Neural cell (in vitro differentiated cells): ENCODE measurements around the gene SLC22A31.

Experiments
- EP300 ChIP-seq: fragments of 450-650 bp; conservative IDR thresholded peaks from 2 replicates; pipeline ENCODE4 v1.6.1; 2014; ENCODE audit warnings: antibody characterized with exemption, mild to moderate bottlenecking, moderate library complexity; ENCODE audit not compliant: poor library complexity, severe bottlenecking
- EZH2 ChIP-seq: fragments of 200-600, 300-800 bp; shearing (Covaris generic), sonication (generic); IDR thresholded peaks from 2 replicates; pipeline ENCODE4 v1.6.1; 2014; ENCODE audit warnings: antibody characterized with exemption, low read length, borderline replicate concordance, mild to moderate bottlenecking; ENCODE audit not compliant: insufficient read depth, poor library complexity, severe bottlenecking
- MXI1 ChIP-seq: fragments of 450-650 bp; conservative IDR thresholded peaks from 2 replicates; pipeline ENCODE4 v1.6.1; 2014; ENCODE audit warnings: antibody characterized with exemption, mild to moderate bottlenecking; ENCODE audit not compliant: poor library complexity, severe bottlenecking
- POLR2AphosphoS5 ChIP-seq: IDR thresholded peaks from 2 replicates; pipeline ENCODE4 v1.6.1; 2012
- RAD21 ChIP-seq: fragments of 450-650 bp; conservative IDR thresholded peaks from 2 replicates; pipeline ENCODE4 v1.6.1; 2014; ENCODE audit warnings: antibody characterized with exemption, mild to moderate bottlenecking, moderate library complexity
- SMC3 ChIP-seq: fragments of 450-650 bp; conservative IDR thresholded peaks from 2 replicates; pipeline ENCODE4 v1.6.1; 2014; ENCODE audit warnings: antibody characterized with exemption, mild to moderate bottlenecking, moderate library complexity; ENCODE audit not compliant: poor library complexity
- TAF1 ChIP-seq: IDR thresholded peaks from 2 replicates; pipeline ENCODE4 v1.6.1; 2012; ENCODE audit warnings: low read depth
- TF ChIP-seq, protein P1 (sequence below): fragments of 450-650 bp; IDR thresholded peaks from 2 replicates; pipeline ENCODE4 v1.5.1; 2014; ENCODE audit warnings: antibody characterized with exemption, mild to moderate bottlenecking, moderate library complexity; ENCODE audit not compliant: poor library complexity, severe bottlenecking

DNA sequence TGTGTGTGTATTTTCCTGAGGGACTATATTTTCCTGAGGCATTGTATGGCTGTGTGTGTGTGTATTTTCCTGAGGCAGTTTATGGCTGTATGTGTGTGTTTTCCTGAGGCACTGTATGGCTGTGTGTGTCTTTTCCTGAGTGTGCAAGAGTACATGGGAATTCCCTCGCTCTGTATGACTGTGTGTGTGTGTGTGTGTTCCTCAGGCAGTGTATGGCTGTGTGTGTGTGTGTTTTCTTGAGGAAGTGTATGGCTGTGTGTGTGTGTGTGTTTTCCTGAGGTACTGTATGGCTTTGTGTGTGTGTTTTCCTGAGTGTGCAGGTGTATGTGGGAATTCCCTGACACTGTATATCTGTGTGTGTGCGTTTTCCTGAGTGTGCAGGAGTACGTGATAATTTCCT, 21.3 kb upstream of the SLC22A31 start:
- TF ChIP-seq, protein P1, sequence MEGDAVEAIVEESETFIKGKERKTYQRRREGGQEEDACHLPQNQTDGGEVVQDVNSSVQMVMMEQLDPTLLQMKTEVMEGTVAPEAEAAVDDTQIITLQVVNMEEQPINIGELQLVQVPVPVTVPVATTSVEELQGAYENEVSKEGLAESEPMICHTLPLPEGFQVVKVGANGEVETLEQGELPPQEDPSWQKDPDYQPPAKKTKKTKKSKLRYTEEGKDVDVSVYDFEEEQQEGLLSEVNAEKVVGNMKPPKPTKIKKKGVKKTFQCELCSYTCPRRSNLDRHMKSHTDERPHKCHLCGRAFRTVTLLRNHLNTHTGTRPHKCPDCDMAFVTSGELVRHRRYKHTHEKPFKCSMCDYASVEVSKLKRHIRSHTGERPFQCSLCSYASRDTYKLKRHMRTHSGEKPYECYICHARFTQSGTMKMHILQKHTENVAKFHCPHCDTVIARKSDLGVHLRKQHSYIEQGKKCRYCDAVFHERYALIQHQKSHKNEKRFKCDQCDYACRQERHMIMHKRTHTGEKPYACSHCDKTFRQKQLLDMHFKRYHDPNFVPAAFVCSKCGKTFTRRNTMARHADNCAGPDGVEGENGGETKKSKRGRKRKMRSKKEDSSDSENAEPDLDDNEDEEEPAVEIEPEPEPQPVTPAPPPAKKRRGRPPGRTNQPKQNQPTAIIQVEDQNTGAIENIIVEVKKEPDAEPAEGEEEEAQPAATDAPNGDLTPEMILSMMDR: no peak
- TF ChIP-seq TAF1: no peak
- TF ChIP-seq RAD21: no peak
- TF ChIP-seq SMC3: no peak
- no peak for TF ChIP-seq EP300
- no peak for TF ChIP-seq MXI1
- TF ChIP-seq POLR2AphosphoS5: no peak
- no peak for TF ChIP-seq EZH2
